ENCODE results near the gene SPATA16. TPM values are rescaled to one million over a fixed set of nuclear protein-coding genes. Genes with fewer than 3 reads are reported as not detected.
"Not testable (repeated sequence)": the region's sequence is repeated elsewhere in the genome, so short reads cannot be mapped to it uniquely, and the experiment has no call there.

SPATA16 gene
- total RNA-seq, 1 donor from 2014 or later: not detected

DNA sequence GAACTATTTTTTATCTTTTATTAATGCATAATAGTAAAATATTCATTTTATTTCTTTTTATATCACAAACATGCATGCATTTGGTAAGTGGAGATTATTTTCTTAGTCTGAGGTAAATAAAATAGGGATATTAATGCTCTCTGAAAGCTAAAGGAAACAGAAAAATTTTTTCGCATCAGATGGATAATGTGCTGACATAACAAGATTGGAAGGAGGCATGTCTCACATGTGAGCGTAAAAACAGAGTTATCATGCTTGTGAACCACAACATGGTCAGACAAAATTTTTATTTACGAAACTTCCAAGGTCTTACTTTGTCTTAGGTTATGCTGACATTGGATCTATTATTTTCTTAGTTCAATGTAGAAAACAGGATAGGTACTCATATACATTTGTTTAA is 166.1 kb downstream of the SPATA16 start:
- DNase-seq (ENCODE audit: low spot score) (no peak), ATAC-seq (no peak)
- intact Hi-C loops (cut with DNase I): no loop called here

GRCh38 chr3:172973799-172974198 is 167.2 kb downstream of the SPATA16 start:
- DNase-seq (ENCODE audit: low spot score) (no peak), ATAC-seq (no peak)
- intact Hi-C loops (cut with DNase I): no loop called here

DNA sequence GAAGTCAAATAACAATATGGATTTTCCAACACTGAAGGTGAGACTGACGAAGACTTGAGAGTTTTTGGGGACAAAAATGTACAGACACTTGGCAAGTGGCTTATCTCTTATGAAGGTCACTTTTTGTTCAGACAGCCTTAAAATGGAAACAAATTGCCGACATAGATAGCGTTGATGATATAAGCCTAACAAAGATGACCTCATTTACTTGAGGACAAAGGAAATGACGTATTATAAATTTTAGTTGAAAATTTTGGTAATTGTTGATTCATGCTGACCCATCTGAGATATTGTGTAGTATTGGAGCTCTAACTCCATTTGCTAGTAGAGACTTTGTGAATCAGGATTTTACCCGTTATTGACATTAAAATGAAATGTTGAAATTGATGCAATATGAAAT is 168.3 kb downstream of the SPATA16 start:
- ATAC-seq: no peak
- intact Hi-C loops (cut with DNase I): no loop called here
- no peak for DNase-seq (ENCODE audit: low spot score)

GRCh38 chr3:172972067-172972466 is 169.0 kb downstream of the SPATA16 start:
- DNase-seq (ENCODE audit: low spot score) (no peak), ATAC-seq (no peak)
- intact Hi-C loops (cut with DNase I): no loop called here

DNA sequence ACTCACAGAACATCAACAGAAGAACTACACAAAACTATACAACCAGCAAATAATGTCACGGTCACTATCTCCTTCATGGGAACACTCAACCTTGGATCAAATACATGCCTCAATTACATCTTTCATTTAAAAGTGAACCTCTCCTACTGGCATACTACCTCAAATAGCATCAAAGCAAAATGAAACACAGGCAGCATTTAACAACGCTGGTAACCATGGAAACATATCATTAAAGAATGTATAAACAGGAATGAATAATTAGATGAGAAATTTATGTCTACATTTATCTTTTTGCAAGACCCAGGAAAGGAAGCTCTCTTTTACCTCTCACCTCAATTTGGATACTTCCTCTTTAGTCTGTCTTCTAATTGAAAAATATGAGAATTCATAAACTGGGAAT is 172.4 kb downstream of the SPATA16 start:
- DNase-seq (ENCODE audit: low spot score) (no peak), ATAC-seq (no peak)
- intact Hi-C loops (cut with DNase I): no loop called here

GRCh38 chr3:172965256-172965655 is 175.8 kb downstream of the SPATA16 start:
- ATAC-seq: no peak
- DNase-seq (ENCODE audit: low spot score): no peak
- intact Hi-C loops (cut with DNase I): no loop called here

GRCh38 chr3:172960626-172961182 is 180.3 kb downstream of the SPATA16 start:
- ATAC-seq; intact Hi-C loops (cut with DNase I); DNase-seq (ENCODE audit: low spot score): not testable (repeated sequence)

- intact Hi-C loops (cut with DNase I): no loop called here
- DNase-seq (ENCODE audit: low spot score): no peak
- ATAC-seq: no peak
These were observed 182.5 kb downstream of the SPATA16 start for GRCh38 chr3:172958565-172958964.

DNA sequence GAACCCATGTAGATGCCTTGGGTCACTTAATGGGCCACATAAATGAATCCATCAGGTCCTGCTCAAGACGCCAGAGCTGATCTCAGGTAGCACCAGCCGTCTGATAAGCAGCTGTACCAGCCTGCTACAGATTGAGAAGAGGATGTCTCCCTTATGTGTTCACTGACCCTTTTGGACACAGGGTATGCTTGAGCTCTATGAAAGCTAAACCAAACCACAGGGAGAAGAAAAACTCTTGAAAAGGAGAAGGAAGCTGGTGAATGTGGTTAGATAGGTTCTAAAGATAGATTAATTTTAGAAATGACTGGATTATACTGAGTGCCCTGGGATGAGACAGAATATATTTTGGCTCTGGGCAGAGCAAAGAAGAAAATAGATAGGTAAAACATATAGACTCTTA is 187.5 kb downstream of the SPATA16 start:
- no peak for DNase-seq (ENCODE audit: low spot score)
- no peak for ATAC-seq
- intact Hi-C loops (cut with DNase I): no loop called here

GRCh38 chr3:172951511-172951910 is 189.5 kb downstream of the SPATA16 start:
- ATAC-seq (no peak), DNase-seq (ENCODE audit: low spot score) (no peak)
- intact Hi-C loops (cut with DNase I): no loop called here

DNA sequence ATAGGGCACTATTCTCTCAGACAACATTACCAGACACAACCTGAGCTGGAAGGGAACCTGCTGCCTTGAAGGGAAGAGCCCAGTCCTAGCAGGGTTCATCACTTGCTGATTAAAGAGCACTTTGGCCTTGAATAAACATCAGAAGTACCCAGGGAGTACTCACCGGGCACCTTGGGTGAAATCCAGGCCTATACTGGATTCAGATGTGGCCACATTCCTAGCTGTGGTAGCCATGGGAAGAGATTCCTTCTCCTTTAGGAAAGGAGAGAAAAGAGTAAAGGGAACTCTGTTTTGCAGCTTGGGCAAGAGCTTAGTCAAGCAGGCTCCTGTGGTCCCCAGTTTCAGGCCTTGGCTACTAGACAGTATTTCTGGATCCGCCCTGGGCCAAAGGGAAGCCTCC is 195.0 kb downstream of the SPATA16 start:
- ATAC-seq (no peak), DNase-seq (ENCODE audit: low spot score) (no peak)
- intact Hi-C loops (cut with DNase I): no loop called here

DNA sequence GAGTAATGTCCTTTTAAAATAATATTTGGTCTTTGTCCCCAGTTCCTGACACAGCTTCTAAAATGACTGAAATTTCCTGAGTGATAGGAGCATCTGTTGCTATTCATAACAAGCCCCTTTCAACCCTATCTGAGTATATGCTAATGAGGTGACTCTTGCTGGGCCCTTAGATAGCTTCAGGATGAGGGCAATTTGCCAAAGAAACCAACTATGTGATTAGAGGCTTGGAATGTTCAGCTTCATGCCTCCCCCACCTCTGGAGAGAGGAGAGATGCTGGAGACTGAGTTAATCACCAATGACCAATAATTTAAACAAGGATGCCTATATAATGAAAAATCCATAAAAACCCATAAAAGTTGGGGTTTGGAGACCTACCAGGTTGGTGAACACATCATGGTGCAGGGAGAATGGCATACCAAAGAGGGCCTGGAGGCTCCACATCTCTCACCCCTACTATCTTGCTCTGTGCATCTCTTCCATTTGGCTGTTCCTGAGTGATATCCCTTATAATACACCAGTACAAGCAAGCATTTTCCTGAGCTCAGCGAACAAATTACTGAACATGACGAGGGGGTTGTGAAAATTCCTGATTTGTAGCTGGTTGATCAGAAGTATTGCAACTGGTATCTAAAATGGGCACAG is 201.3 kb downstream of the SPATA16 start:
- ATAC-seq (no peak), DNase-seq (ENCODE audit: low spot score) (no peak)
- intact Hi-C loops (cut with DNase I): no loop called here

DNA sequence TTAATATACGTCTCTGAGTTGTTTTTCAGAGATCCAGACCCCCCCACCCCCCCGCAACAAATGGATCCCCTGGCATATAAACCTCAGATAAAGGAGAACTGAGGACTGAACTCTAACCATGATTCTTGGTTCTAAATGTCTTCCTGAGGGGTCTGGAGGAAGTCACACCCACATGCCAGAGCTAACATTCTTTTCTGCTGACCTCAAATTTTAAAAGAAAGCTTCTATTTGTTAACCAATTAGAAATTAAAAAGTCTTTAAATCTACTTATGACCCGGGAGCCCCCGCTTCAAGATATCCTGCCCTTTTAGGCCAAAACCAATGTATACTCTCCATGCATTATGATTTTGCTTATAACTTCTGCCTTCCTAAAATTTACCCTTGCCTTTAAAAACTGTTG is 202.2 kb downstream of the SPATA16 start:
- no peak for DNase-seq (ENCODE audit: low spot score)
- no peak for ATAC-seq
- intact Hi-C loops (cut with DNase I): no loop called here

- ATAC-seq: no peak
- DNase-seq (ENCODE audit: low spot score): no peak
- intact Hi-C loops (cut with DNase I): no loop called here
These were observed 209.2 kb downstream of the SPATA16 start for GRCh38 chr3:172931746-172932285.

- intact Hi-C loops (cut with DNase I): no loop called here
- no peak for DNase-seq (ENCODE audit: low spot score)
- ATAC-seq: no peak
These were observed 211.6 kb downstream of the SPATA16 start for GRCh38 chr3:172929451-172929850.

DNA sequence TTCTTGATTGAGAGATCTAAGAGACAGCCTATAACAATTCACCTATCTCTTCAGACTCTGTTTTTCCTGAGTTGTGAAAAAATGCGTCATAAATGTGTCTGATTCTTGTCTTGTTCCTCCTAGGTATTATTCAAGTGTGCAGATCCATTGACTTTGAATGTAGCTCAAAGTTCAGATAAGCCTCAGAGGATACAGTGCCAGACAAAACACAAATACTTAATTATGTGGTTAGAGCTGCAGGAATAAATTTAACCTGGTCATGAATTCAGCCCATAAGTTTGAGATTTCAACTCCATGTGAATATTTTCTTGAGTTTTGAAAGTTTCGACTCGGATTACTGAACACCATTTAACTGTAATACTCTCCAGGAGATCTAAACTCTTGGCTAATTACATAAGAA is 216.5 kb downstream of the SPATA16 start:
- ATAC-seq: no peak
- DNase-seq (ENCODE audit: low spot score): no peak
- intact Hi-C loops (cut with DNase I): no loop called here

DNA sequence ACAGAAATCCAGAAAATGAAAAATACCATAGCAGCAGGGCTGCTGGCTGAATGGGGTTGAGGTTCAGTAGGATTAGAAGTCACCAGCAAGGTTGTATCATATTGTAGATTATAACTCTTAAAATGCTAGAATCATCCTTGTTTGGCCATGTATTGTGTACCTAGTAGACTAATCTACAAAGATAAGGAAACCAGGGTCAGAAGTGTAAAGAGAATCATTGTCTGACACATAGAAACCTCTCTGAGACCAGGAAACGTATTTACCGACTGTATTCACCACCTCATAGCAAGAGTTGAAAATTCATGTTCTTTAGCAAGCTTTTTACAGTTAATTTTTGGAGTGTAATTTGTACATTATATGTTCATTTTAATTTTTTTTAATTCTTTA is 221.7 kb downstream of the SPATA16 start:
- intact Hi-C loops (cut with DNase I): no loop called here
- DNase-seq (ENCODE audit: low spot score) (no peak), ATAC-seq (no peak)

GRCh38 chr3:172918568-172919296 is 222.3 kb downstream of the SPATA16 start:
- ATAC-seq (no peak), DNase-seq (ENCODE audit: low spot score) (no peak)
- intact Hi-C loops (cut with DNase I): no loop called here

DNA sequence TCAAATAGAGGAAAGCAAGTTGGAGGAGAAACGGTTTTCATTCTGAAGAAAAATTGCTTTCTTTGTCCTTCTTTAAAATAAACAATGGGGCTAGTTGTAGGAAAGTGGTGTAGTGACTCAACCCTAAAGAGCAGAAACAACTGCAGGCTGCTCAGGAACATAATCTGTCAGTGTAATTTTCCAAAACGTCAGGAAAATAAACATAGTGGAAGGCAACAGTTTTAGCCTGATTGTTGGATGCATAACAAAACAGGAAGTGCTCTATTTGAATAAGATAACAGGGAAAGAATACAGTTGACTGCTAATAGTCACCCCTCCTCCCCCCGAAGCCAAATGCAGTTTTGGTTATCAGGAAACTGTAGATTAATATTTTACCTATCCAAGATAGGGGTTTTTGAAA is 222.9 kb downstream of the SPATA16 start:
- ATAC-seq (no peak), DNase-seq (ENCODE audit: low spot score) (no peak)
- intact Hi-C loops (cut with DNase I): no loop called here

GRCh38 chr3:172915911-172916514 is 225.0 kb downstream of the SPATA16 start:
- no peak for ATAC-seq
- no peak for DNase-seq (ENCODE audit: low spot score)
- intact Hi-C loops (cut with DNase I): no loop called here

Measured in sciatic nerve (tissue), 2 donors.